Common myeloid progenitor, CD34-positive (primary cell): Measurements from ENCODE around the gene ARRB1.

Experiments used
- CTCF ChIA-PET: fragments of 350-600 bp; sonication (Branson Sonifier 250); formaldehyde crosslinking; loops from one replicate; lab custom pipeline; 2021; ENCODE audit warnings: antibody characterized with exemption; lab: Charles Lee
- POLR2A ChIA-PET: fragments of 350-600 bp; sonication (Branson Sonifier 250); formaldehyde crosslinking; loops from one replicate; lab custom pipeline; 2021; ENCODE audit warnings: antibody characterized with exemption; lab: Charles Lee
- DNase-seq, 3 donors: peaks; one replicate each; pipeline versions ENCODE4 v3.0.0 to v3.0.0-alpha.2; 2013
- H3K27ac ChIP-seq, 2 experiments: 1 replicate in 1 of 2; 2 replicates in 1 of 2; pipeline ENCODE4 v1.7.0; 2013; ENCODE audit warnings: inconsistent platforms in 2 of 2, low read length in 2 of 2, mild to moderate bottlenecking in 2 of 2, low read depth in 1 of 2, moderate library complexity in 1 of 2; ENCODE audit not compliant: severe bottlenecking in 2 of 2, insufficient read depth in 1 of 2, poor library complexity in 1 of 2
- H3K27me3 ChIP-seq, 5 experiments: replicated peaks in 2 of 5; 1 replicate in 3 of 5; 2 replicates in 2 of 5; pipeline versions ENCODE4 v1.6.1 to v1.7.0; 2013; ENCODE audit warnings: low read length in 4 of 5, mild to moderate bottlenecking in 2 of 5, moderate library complexity in 2 of 5, inconsistent platforms in 1 of 5; ENCODE audit not compliant: insufficient read depth in 5 of 5, control insufficient read depth in 4 of 5
- H3K36me3 ChIP-seq, 4 experiments: 1 replicate in 2 of 4; 2 replicates in 2 of 4; pipeline versions ENCODE4 v1.6.1 to v1.7.0; 2013; ENCODE audit warnings: low read length in 3 of 4, control low read depth in 1 of 4, mild to moderate bottlenecking in 1 of 4; ENCODE audit not compliant: control insufficient read depth in 4 of 4, insufficient read depth in 4 of 4
- H3K4me1 ChIP-seq, 4 experiments: 1 replicate in 3 of 4; 2 replicates in 1 of 4; pipeline versions ENCODE4 v1.6.1 to v1.7.1; 2013; ENCODE audit warnings: low read length in 3 of 4, mild to moderate bottlenecking in 3 of 4, control low read depth in 1 of 4, inconsistent platforms in 1 of 4, moderate library complexity in 1 of 4; ENCODE audit not compliant: control insufficient read depth in 4 of 4, insufficient read depth in 4 of 4; ENCODE audit errors: control extremely low read depth in 1 of 4
- H3K4me3 ChIP-seq, 7 experiments: 1 replicate in 4 of 7; 2 replicates in 3 of 7; pipeline versions ENCODE4 v1.5.1 to v1.7.0; 2013; ENCODE audit warnings: mild to moderate bottlenecking in 7 of 7, low read length in 6 of 7, moderate library complexity in 6 of 7, inconsistent platforms in 2 of 7, low read depth in 2 of 7, control low read depth in 1 of 7; ENCODE audit not compliant: insufficient read depth in 4 of 7, control insufficient read depth in 1 of 7; ENCODE audit errors: extremely low read depth in 1 of 7
- H3K9me3 ChIP-seq, 5 experiments: 1 replicate in 4 of 5; 2 replicates in 1 of 5; pipeline versions ENCODE4 v1.6.1 to v1.7.1; 2013; ENCODE audit warnings: low read length in 4 of 5, mild to moderate bottlenecking in 2 of 5, inconsistent platforms in 1 of 5, low read depth in 1 of 5, moderate library complexity in 1 of 5; ENCODE audit not compliant: control insufficient read depth in 4 of 5, insufficient read depth in 2 of 5; ENCODE audit errors: control extremely low read depth in 1 of 5
- WGBS: methylation state at CpG from one replicate; pipeline ENCODE4 v1.1.5; 2013; ENCODE audit not compliant: insufficient coverage; 5-methylcytosine and 5-hydroxymethylcytosine counted together

ARRB1 gene

DNA sequence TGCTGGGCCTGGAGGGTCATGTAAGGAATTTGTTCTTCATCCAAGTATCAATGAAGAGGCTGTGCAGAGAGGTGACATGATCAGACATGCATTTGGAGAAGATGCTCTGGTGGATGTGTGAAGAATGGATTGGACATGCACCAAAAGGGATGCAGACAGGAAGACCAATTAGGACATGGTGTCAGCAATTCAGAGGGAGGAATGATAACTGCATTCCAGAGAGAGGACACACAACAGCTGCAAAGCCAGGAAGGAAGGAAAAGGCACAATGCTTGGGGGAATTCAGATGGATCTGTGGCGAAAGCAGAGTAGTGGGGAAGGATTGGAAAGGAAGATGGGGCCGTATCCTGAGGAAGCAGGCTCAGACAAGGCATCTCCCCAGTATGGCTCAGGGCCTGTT lies 5.2 kb upstream of the ARRB1 start:
- Histone ChIP-seq H3K9me3 (no peaks in the 10 kb centered on the region), H3K4me1 (peaks cover 4 to 28% (median 18%) of the 10 kb centered on the region in 4 experiments), H3K27me3 (no peaks in the 10 kb centered on the region), H3K4me3 (no peak overlapping the region), H3K27ac (no peak overlapping the region), H3K36me3 (no peaks in the 10 kb centered on the region)
- CTCF ChIA-PET: interaction anchor here (0.6 to 10.1 kb wide), 5 partner anchors 13 to 28 kb away, joined by 3 to 137 read pairs (median 6); no protein-coding TSS in a partner anchor
- 100% methylated on average over 1 of the region's 2 CpGs for WGBS
- POLR2A ChIA-PET: no interaction called here
- DNase-seq: no peak

DNA sequence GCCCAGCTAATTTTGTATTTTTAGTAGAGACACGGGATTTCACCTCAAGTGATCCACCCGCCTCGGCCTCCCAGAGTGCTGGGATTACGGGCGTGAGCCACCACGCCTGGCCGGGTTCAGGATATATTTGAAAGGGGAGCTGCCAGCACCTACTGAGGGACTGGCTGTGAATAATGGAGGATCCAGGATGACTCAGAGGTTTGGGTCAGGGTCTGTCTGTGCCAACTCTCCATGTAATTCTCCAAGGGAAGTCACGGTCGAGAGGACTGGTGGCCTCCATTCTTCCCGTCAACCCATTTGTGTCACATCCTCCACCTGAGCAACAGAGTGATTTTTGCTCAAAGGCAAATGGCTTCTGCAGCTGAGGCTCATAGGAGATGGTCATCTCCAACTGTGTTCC lies 3.6 kb upstream of the ARRB1 start:
- no peaks in the 10 kb centered on the region for H3K27me3 ChIP-seq
- WGBS: 96% methylated on average over 10 of the region's 10 CpGs
- ChIA-PET CTCF (interaction anchor here (0.7 to 10.1 kb wide), 6 partner anchors 14 to 164 kb away, joined by 3 to 137 read pairs (median 5); no protein-coding TSS in a partner anchor), POLR2A (no interaction called here)
- no peaks in the 10 kb centered on the region for H3K36me3 ChIP-seq
- H3K9me3 ChIP-seq: no peaks in the 10 kb centered on the region
- peaks cover 4 to 37% (median 29%) of the 10 kb centered on the region in 4 experiments for H3K4me1 ChIP-seq
- no peak for DNase-seq
- no peak overlapping the region for H3K4me3 ChIP-seq
- no peak overlapping the region for H3K27ac ChIP-seq

DNA sequence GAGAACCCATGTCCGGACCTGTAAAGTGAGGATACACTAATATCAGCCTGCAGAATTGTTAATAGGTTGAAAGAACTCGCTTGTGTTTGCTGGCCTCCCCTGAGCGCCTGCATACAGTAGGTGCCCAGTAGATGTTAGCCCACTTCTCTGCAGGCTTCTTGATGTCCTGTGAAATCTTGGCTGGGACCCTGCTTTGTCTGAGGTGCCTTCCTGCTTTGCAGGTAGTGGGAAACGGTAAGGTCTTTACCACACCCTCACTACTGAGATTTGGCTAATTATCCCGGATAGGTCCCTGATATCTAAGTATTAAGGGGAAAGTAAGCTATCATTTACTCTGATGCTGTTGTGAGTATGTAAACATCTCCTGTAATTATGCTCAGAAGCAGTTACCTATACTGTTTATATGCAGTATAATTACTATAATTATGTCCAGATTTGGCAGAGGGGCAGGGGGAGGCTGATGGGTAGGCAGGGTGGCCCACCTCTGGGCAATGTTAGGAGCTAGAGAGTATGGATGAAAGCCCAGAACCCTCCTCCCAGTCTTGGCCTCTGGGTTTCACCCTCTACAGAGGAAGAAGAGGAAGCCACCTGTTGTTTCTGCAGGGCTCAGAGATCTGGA lies 1.2 kb upstream of the ARRB1 start:
- Histone ChIP-seq H3K36me3 (peaks cover 0 to 9% (median 3%) of the 10 kb centered on the region in 4 experiments), H3K9me3 (no peaks in the 10 kb centered on the region), H3K27me3 (no peaks in the 10 kb centered on the region), H3K27ac (peak overlapping the region; percentile 40 to 77), H3K4me1 (peaks cover 11 to 60% (median 53%) of the 10 kb centered on the region in 4 experiments), H3K4me3 (peak overlapping the region; percentile 65 to 93 (median 81))
- no peak for DNase-seq
- ChIA-PET CTCF (interaction anchor here (0.9 to 10.1 kb wide), 12 partner anchors 10 to 73 kb away, joined by 3 to 137 read pairs (median 6); no protein-coding TSS in a partner anchor), POLR2A (interaction anchor here (0.6 to 3.6 kb wide), 5 partner anchors 10 to 30 kb away, joined by 3 to 27 read pairs (median 5); no protein-coding TSS in a partner anchor)
- WGBS: 8% methylated on average over 4 of the region's 5 CpGs

DNA sequence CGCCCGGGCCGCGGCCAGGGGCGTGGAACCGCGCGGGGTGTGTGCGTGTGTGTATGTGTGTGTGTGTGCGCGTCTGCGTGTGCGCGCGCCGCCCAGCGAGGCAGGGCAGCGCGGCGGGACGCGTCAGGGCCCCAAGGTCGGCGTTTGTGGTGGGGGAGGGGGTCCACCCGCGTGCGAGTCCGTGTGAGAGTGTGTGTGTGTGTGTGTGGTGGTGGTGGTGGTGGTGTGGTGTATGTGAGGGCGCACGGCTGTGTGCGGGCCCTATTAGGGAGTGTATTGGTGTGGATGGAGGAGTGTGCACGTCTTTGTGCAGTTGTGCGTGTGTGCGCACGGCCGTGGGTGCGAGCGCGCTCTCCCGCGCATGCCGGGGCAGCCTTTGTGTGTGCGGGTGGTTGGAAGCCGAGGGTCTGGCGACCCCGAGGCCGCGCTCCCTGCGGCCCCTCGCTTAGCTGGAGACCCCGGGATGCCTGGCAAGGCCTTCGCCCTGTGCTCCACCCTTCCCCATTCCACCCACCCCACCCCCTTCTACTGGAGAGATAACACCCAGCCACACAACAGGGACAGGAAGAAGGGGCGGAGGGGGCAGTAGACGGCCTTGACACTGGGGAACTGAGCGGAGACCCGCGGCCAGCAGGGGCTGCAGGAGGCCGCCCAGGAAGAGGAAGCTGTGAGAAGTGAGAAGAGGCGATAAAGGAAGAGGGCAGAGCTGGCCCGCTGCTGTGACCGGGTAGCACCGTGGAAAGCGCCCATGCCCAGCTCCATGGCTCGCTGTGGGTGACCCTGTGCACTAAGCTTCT lies 528 bp upstream of the ARRB1 start:
- Histone ChIP-seq H3K36me3 (peaks cover 0 to 16% (median 3%) of the 10 kb centered on the region in 4 experiments), H3K27ac (peak overlapping the region; percentile 40 to 77), H3K9me3 (no peaks in the 10 kb centered on the region), H3K4me1 (peaks cover 11 to 67% (median 60%) of the 10 kb centered on the region in 4 experiments), H3K4me3 (peak overlapping the region; percentile 65 to 93 (median 81)), H3K27me3 (no peaks in the 10 kb centered on the region)
- 0% methylated on average over 15 of the region's 64 CpGs for WGBS
- POLR2A ChIA-PET: interaction anchor here (0.6 to 3.6 kb wide), 6 partner anchors 9 to 31 kb away, joined by 3 to 27 read pairs (median 4); no protein-coding TSS in a partner anchor
- peak; percentile 83 to 93 (median 88) for DNase-seq
- CTCF ChIA-PET: interaction anchor here (0.9 to 10.1 kb wide), 14 partner anchors 10 to 73 kb away, joined by 3 to 137 read pairs (median 6); no protein-coding TSS in a partner anchor

DNA sequence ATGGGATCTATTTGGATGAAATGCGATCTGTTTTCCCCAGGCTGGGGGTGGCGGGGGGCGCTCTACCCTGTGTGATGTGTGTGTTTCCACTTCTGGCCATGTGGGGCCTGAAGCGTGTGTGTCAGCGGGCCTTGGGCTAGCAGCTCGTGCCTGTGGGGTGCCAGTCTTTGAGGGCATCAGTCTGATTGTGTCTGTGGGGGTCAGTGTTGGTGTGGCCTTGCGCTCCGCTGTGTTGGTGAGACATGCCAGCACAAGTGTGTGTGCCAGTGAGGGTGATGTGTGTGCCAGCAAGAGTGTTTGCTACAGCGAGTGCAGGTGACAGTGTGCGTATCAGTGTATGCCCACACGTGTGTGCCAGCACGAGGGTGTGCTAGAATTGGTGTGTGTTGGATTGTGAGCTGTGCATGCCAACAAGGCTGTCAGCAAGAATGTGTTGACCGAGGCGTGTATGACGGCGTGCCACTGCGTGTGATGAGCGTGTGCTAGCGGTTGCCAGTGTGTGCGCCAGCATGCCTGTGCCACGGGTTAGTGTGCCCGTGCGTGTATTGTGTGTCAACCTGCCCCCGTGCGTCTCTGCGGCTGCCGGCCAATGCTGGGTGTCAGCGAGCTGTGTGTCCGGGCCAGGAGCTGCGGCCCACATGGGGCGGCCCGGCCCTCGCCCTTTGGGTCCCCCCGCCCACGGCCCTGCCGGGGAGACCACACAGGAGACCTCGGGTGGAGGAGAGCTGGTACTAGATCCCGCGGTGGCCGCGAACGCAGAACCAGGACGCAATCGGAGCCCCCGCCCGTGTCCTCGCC lies 519 bp downstream of the ARRB1 start:
- peak; percentile 56 to 81 (median 72) for DNase-seq
- H3K4me1 ChIP-seq: peaks cover 11 to 78% (median 71%) of the 10 kb centered on the region in 4 experiments
- H3K27ac ChIP-seq: peak overlapping the region; percentile 68 to 87
- no peaks in the 10 kb centered on the region for H3K9me3 ChIP-seq
- 1% methylated on average over 36 of the region's 47 CpGs for WGBS
- H3K27me3 ChIP-seq: no peaks in the 10 kb centered on the region
- peak overlapping the region; percentile 55 to 93 (median 81) for H3K4me3 ChIP-seq
- ChIA-PET CTCF (interaction anchor here (1.0 to 10.1 kb wide), 10 partner anchors 11 to 75 kb away, joined by 3 to 137 read pairs (median 6); no protein-coding TSS in a partner anchor), POLR2A (interaction anchor here (1.2 to 3.6 kb wide), 3 partner anchors 8 to 11 kb away, joined by 3 to 27 read pairs (median 6); no protein-coding TSS in a partner anchor)
- H3K36me3 ChIP-seq: peaks cover 0 to 18% (median 3%) of the 10 kb centered on the region in 4 experiments

DNA sequence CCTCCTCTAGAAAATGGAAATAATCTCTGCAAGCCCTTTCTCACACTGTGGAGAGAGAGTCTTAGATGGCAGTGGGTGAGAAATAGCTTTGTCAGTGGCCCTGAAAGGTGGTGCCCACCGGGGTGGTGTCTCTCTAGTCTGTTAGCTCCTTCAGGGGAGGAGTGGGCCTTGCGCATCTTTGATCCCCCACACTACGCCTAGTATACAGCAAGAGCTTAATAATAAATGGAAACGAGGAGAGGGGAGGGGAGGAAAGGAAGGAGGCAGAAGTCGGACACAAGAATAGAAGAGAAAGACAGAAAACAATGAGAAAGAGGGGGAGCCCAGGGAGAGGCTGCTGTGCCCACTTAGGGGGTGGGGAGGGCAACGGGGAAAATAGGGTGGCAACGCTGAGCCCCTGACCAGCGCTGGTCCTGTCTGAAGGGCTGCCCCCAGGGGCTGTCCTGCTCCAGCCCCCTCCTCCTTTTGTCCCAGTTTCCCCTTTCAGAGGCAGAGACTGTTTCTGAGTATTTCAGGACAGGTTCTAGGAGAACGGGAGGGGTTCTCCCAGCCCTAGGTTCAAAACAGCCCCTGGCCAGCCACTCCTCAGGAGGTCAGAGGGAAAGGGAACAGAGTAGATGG lies 1.2 kb downstream of the ARRB1 start:
- ChIA-PET POLR2A (interaction anchor here (1.0 to 3.6 kb wide), 2 partner anchors 10 to 18 kb away, joined by 4 to 27 read pairs; no protein-coding TSS in a partner anchor), CTCF (interaction anchor here (0.6 to 10.1 kb wide), 14 partner anchors 10 to 74 kb away, joined by 3 to 137 read pairs (median 4); no protein-coding TSS in a partner anchor)
- H3K36me3 ChIP-seq: peaks cover 0 to 21% (median 5%) of the 10 kb centered on the region in 4 experiments
- no peaks in the 10 kb centered on the region for H3K9me3 ChIP-seq
- no peaks in the 10 kb centered on the region for H3K27me3 ChIP-seq
- 0% methylated on average over 5 of the region's 9 CpGs for WGBS
- no peak for DNase-seq
- H3K27ac ChIP-seq: peak overlapping the region; percentile 46 to 87
- H3K4me1 ChIP-seq: peaks cover 14 to 84% (median 78%) of the 10 kb centered on the region in 4 experiments
- H3K4me3 ChIP-seq: peak overlapping the region; percentile 38 to 93 (median 81)
